Gastrocnemius medialis (tissue), 4 donors: ENCODE results near the gene TAF11L6. TPM values are rescaled to one million over a fixed set of nuclear protein-coding genes. Genes with fewer than 3 reads are reported as not detected.

Source experiments
- total RNA-seq, 4 donors: library from RNA; depleted of rRNA; stranded (reverse); fragments of >200 nt; gene quantifications; one replicate each; pipeline versions ENCODE4 v1.1.0 to v1.2.3, GENCODE V29; 2016

TAF11L6 gene
- total RNA-seq, 4 donors from 2014 or later: not detected

Other genes with a start within 250 kb of the TAF11L6 start
- gene TAF11L2, start 30.4 kb upstream of the TAF11L6 start, total RNA-seq: not detected
- gene TAF11L3, start 10.3 kb upstream of the TAF11L6 start, total RNA-seq: not detected
- gene TAF11L4, start 6.9 kb upstream of the TAF11L6 start, total RNA-seq: not detected
- gene TAF11L5, start 3.4 kb upstream of the TAF11L6 start, total RNA-seq: not detected
- not detected for gene TAF11L7, start 57.1 kb downstream of the TAF11L6 start, total RNA-seq
- gene TAF11L8, start 62.3 kb downstream of the TAF11L6 start, total RNA-seq: not detected
- gene TAF11L9, start 65.7 kb downstream of the TAF11L6 start, total RNA-seq: not detected
- gene TAF11L10, start 69.2 kb downstream of the TAF11L6 start, total RNA-seq: not detected
- not detected for gene TAF11L11, start 75.5 kb downstream of the TAF11L6 start, total RNA-seq
- gene TAF11L12, start 81.7 kb downstream of the TAF11L6 start, total RNA-seq: not detected
- not detected for gene TAF11L13, start 103.4 kb downstream of the TAF11L6 start, total RNA-seq
- not detected for gene TAF11L14, start 105.8 kb downstream of the TAF11L6 start, total RNA-seq